GM18870 (cell line): ENCODE results near the gene ACOT4.
"Not testable (repeated sequence)": the region's sequence is repeated elsewhere in the genome, so short reads cannot be mapped to it uniquely, and the experiment has no call there.

Source experiments
- ATAC-seq: cut with Tn5 transposase; IDR thresholded peaks from one replicate; pipeline ENCODE4 v1.9.1; 2021; ENCODE audit warnings: moderate library complexity; ENCODE audit not compliant: unreplicated experiment

The ACOT4 gene

GRCh38 chr14:73591690-73592449, at the start of gene ACOT4:
Gene ACOT4, plus strand, starts transcription at chr14:73591873. Its CDS starts 87 bp downstream, at chr14:73591960.
- no peak for ATAC-seq

GRCh38 chr14:73542961-73543360, 48.7 kb upstream of the ACOT4 start:
- ATAC-seq = not testable (repeated sequence)

- not testable (repeated sequence) for ATAC-seq
These were observed 46.3 kb upstream of the ACOT4 start for GRCh38 chr14:73545353-73545752.

GRCh38 chr14:73549097-73549496, 42.6 kb upstream of the ACOT4 start:
- not testable (repeated sequence) for ATAC-seq

- ATAC-seq = not testable (repeated sequence)
These were observed 41.7 kb upstream of the ACOT4 start for GRCh38 chr14:73549889-73550524.

GRCh38 chr14:73553845-73554244, 37.8 kb upstream of the ACOT4 start:
- no peak for ATAC-seq

- ATAC-seq = not testable (repeated sequence)
These were observed 34.5 kb upstream of the ACOT4 start for GRCh38 chr14:73557201-73557600.

GRCh38 chr14:73558238-73558637, 33.4 kb upstream of the ACOT4 start:
- not testable (repeated sequence) for ATAC-seq

GRCh38 chr14:73562256-73562655, 29.4 kb upstream of the ACOT4 start:
- ATAC-seq = not testable (repeated sequence)

- ATAC-seq = not testable (repeated sequence)
These were observed 29.0 kb upstream of the ACOT4 start for GRCh38 chr14:73562696-73563095.

- ATAC-seq = not testable (repeated sequence)
These were observed 25.2 kb upstream of the ACOT4 start for GRCh38 chr14:73566431-73566830.

GRCh38 chr14:73566935-73567334, 24.7 kb upstream of the ACOT4 start:
- not testable (repeated sequence) for ATAC-seq

- ATAC-seq = no peak
These were observed 24.3 kb upstream of the ACOT4 start for GRCh38 chr14:73567358-73567757.

GRCh38 chr14:73567951-73568885, 23.5 kb upstream of the ACOT4 start:
- no peak for ATAC-seq

GRCh38 chr14:73568886-73569184, 22.8 kb upstream of the ACOT4 start:
- ATAC-seq = not testable (repeated sequence)

GRCh38 chr14:73569185-73569958, 22.3 kb upstream of the ACOT4 start, which contains the start of gene ACOT2:
Gene ACOT2, plus strand, starts transcription at chr14:73569213. Its CDS starts 28 bp downstream, at chr14:73569241.
- ATAC-seq = not testable (repeated sequence)

- ATAC-seq = not testable (repeated sequence)
These were observed 20.8 kb upstream of the ACOT4 start for GRCh38 chr14:73570913-73571312.

- ATAC-seq = not testable (repeated sequence)
These were observed 18.6 kb upstream of the ACOT4 start for GRCh38 chr14:73573034-73573433.

GRCh38 chr14:73573740-73574139, 17.9 kb upstream of the ACOT4 start:
- ATAC-seq = not testable (repeated sequence)

GRCh38 chr14:73574251-73574650, 17.4 kb upstream of the ACOT4 start:
- not testable (repeated sequence) for ATAC-seq
